OCI-LY7 (cell line): ENCODE results near the gene TCF23.
"Not testable (repeated sequence)": the region's sequence is repeated elsewhere in the genome, so short reads cannot be mapped to it uniquely, and the experiment has no call there.

Source experiments
- EZH2phosphoT487 ChIP-seq: fragments of 200-600 bp; sonication (generic); IDR thresholded peaks from 2 replicates; pipeline ENCODE4 v1.6.1; 2018; ENCODE audit warnings: low read depth, borderline replicate concordance, mild to moderate bottlenecking, mixed run types, antibody characterized with exemption, low read length, moderate library complexity, mixed read lengths
- TF ChIP-seq, protein P1 (sequence below): fragments of 200-600 bp; sonication (generic); conservative IDR thresholded peaks from 2 replicates; pipeline ENCODE4 v1.5.1; 2014; ENCODE audit warnings: mild to moderate bottlenecking, antibody characterized with exemption, low read length, moderate library complexity, mixed read lengths

DNA sequence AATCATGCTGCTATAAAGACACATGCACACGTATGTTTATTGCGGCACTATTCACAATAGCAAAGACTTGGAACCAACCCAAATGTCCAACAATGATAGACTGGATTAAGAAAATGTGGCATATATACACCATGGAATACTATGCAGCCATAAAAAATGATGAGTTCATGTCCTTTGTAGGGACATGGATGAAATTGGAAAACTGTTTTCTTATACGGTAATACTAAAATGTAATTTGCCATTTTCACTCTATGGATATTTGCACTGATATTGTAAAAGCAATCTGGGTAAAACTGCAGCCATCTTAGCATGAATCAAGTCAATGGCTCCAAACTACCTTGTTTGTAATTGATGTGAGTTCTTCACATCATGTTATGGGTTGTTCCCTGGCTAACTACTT, 47.0 kb downstream of the TCF23 start:
- TF ChIP-seq, protein P1, sequence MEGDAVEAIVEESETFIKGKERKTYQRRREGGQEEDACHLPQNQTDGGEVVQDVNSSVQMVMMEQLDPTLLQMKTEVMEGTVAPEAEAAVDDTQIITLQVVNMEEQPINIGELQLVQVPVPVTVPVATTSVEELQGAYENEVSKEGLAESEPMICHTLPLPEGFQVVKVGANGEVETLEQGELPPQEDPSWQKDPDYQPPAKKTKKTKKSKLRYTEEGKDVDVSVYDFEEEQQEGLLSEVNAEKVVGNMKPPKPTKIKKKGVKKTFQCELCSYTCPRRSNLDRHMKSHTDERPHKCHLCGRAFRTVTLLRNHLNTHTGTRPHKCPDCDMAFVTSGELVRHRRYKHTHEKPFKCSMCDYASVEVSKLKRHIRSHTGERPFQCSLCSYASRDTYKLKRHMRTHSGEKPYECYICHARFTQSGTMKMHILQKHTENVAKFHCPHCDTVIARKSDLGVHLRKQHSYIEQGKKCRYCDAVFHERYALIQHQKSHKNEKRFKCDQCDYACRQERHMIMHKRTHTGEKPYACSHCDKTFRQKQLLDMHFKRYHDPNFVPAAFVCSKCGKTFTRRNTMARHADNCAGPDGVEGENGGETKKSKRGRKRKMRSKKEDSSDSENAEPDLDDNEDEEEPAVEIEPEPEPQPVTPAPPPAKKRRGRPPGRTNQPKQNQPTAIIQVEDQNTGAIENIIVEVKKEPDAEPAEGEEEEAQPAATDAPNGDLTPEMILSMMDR = not testable (repeated sequence)
- not testable (repeated sequence) for TF ChIP-seq EZH2phosphoT487
